HG03575 (cell line): ENCODE data around the gene SDHB.
A peak's percentile ranks its signal among the peaks of the same experiment; 100 is the strongest.

Experiments used
- ATAC-seq: cut with Tn5 transposase; IDR thresholded peaks from one replicate; pipeline ENCODE4 v1.9.1; 2021; ENCODE audit not compliant: unreplicated experiment, insufficient number of reproducible peaks, low FRiP score; ENCODE audit errors: extremely low read depth

Gene SDHB

GRCh38 chr1:17053685-17054410 is at the start of gene SDHB:
TSS of gene SDHB (minus strand) at chr1:17054032. CDS start at chr1:17054019, 13 bp downstream.
- ATAC-seq: peak; percentile 51

- no peak for ATAC-seq
Observed at GRCh38 chr1:17102232-17102631, 48.4 kb upstream of the SDHB start.

- ATAC-seq: no peak
Observed at GRCh38 chr1:17101261-17101660, 47.4 kb upstream of the SDHB start.

DNA sequence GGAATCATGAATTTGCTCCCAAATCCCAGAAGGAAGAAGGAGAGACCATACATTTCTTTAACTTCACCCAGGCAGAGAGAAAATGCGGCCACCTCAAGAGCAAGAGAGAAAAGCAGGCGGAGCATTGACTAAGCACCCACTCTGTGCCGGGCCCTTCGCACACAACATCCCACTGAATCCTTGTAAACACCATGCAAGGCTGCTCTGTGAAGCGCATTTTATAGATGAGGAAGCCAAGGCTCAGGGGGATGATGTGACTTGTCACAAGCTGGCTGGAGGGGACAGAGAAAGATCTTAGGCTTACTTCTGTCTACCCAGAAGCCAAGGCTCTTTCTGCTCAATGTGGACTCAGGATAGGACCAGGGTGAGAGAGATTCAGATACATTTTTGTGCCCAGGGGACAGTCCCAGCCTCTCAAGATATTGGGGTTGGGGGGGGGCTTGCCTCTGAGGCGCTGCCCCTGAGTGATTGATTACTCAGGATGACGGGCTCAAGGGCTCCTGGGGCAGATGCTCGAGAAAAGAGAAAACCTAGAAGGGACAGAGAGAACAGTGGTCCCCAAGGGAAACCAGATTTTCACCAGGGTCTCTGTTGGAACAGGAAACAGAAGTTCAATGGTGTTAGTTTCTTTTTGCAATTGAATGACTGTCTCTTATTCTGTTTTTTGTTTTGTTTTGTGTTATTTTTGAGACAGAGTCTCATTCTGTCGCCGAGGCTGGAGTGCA is 45.9 kb upstream of the SDHB start:
- no peak for ATAC-seq

GRCh38 chr1:17098446-17099317 is 44.9 kb upstream of the SDHB start:
- no peak for ATAC-seq

DNA sequence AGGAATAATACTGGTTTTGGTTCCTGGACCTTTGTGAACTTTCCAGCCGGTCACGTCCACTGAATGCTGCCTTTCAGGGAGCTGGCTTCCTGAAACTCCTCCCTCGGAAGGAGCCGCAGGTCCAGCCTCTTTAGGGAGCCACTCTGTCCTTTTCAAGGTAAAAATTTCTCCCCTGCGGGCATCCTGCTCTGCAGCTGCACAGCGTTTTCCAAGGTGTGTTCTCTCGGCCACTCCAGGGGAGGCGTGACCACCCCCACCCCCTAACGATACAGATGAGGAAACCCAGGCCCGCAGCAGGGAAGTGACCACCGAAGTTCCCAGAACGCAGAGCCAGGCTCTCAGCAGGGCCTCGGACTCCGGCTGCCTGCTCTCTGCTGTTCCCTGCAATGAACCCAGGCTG is 44.0 kb upstream of the SDHB start:
- ATAC-seq: no peak

- no peak for ATAC-seq
Observed at GRCh38 chr1:17097147-17097546, 43.3 kb upstream of the SDHB start.

GRCh38 chr1:17096584-17096983 is 42.8 kb upstream of the SDHB start:
- ATAC-seq: no peak

GRCh38 chr1:17095141-17095540 is 41.3 kb upstream of the SDHB start:
- no peak for ATAC-seq

DNA sequence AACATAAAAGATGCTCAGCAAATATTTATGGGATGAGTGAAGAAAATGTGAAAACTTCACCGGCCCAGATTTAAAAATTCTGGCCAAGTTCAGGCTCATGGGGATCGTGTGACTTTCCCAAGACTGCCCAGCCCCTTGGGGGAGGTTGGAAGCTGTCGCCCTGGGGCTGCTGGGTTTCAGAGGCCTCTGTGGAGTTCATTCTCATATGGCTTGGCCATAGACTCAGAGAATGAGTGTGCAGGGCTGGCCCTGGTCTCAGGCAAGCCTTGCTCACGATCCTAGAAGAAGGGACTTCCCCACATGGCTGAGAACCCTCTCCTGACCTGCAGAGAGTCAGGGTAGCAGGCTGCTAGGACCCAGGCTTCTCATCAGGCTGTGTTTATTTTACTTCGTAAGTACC is 40.8 kb upstream of the SDHB start:
- no peak for ATAC-seq

GRCh38 chr1:17093822-17094393 is 40.1 kb upstream of the SDHB start:
- no peak for ATAC-seq

DNA sequence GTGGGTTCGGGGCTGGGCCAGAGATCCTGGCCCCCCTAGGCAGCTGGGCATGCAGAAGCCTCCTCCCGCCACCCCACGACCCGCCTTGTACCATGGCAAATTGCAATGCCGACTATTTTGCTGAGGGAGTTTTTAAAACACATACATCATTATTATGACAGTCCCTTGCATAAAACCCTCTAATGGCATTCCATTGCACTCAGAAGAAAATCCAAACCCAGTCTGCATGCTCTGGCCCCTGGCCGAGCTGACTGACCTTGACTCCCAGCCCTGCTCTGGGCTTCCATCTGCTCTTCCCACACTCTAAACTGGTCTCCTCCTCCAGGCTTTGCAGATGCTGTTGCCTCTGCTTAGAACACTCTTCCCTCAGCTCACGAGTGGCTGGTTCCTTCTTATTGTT is 37.4 kb upstream of the SDHB start:
- ATAC-seq: no peak

- ATAC-seq: no peak
Observed at GRCh38 chr1:17089506-17089905, 35.7 kb upstream of the SDHB start.

DNA sequence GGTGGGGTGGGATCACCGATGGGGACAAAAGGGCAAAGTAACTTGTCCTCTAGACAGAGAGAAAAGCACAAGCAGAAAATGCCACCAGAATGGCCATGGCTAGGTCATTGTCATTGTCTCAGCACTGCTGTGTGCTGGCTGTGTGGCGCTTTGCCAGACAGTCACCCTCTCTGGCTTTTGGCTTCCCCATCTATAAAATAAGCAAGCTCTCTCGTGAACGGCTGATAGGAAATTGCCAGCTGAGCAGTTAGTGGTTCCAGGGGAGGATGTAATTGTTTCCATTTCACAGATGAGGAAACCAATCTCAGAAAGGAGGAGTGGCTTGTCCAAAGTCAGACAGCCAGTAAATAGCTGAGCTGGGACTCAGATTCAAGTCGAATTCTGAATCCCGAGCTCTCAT is 32.9 kb upstream of the SDHB start:
- no peak for ATAC-seq

- ATAC-seq: no peak
Observed at GRCh38 chr1:17084787-17085186, 31.0 kb upstream of the SDHB start.

DNA sequence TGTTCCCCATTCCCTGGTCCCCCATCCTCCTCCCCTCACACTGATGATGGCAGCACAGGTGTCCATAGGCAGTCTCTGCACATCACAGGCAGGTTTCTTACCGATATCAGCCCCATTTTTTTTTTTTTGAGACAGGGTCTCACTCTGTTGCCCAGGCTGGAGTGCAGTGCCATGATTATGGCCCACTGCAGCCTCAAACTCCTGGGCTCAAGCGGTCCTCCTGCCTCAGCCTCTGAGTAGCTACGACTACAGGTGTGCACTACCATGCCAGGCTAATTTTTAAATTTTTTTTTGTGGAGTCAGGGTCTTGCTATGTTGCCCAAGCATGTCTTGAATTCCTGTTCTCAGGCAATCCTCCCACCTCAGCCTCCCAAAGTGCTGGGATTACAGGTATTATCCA is 28.9 kb upstream of the SDHB start:
- no peak for ATAC-seq

DNA sequence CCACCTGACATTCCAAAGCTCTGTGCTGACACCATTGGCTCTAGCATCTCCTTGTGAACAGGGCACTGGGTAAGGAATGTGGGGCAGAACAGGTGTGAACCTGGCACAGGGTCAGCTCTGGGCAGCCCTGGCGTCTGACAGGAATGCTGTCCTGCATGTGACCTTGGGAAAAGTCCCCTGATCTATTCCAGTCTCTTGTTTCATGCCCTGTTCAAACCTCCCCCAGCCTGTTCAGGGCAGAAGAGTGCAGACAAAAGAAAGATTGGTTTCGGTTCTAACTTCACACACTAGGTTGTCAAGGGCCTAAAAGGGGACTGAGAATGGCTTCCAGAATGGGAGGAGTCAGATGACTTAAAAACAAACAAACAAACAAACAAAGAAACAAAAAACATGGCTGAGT is 27.6 kb upstream of the SDHB start:
- ATAC-seq: no peak

GRCh38 chr1:17080880-17081279 is 27.0 kb upstream of the SDHB start:
- no peak for ATAC-seq

DNA sequence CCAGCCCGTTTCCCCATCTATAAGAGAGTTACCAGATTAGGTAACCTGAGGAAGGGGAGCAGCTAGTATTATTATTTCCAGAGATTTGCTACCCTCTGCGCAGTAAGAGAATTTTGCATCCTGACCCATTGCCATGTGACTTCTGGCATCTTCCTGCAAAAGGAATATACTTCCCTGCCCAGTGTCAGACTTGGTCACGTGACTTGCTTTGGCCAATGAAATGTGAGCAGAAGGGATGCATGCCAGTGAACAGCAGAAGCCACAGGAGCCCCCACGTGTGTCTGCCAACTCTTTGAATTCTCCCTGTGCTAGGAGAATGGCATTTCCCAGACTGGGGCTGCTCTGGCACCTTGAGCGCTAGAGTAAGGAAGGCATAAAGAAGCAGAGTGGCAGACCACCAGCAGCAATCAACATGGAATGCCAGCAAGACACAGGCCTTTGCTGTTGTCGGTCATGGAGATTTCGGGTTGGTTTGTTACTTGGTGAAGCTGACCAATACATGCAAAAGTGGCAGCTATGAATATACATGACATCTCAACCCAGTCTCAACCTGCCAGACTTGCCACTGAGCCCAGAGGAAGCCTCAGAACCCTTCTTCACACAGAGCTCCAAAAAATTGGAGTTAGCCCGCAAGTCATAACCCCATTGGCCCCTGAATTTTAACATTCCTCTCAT is 26.4 kb upstream of the SDHB start:
- no peak for ATAC-seq
